IMR-90 (cell line): ENCODE results near the gene CCDC177. TPM values are rescaled to one million over a fixed set of nuclear protein-coding genes. Genes with fewer than 3 reads are reported as not detected.

Source experiments
- ATAC-seq: fragments of 200-7000 bp; cut with Tn5 transposase; 2 replicates; pipeline ENCODE4 v1.9.1; 2020; ENCODE audit warnings: low read depth, mild to moderate bottlenecking, moderate library complexity
- BruUV-seq: library from RNA; stranded (reverse); fragments of 400-500 nt; replicated peaks from 2 replicates; lab custom pipeline; 2021; lab: Mats Ljungman, UMichigan
- CTCF ChIA-PET: fragments of 300-600 bp; formaldehyde crosslinking; extraction: SDS; loops from one replicate; lab custom pipeline; 2021; ENCODE audit warnings: antibody characterized with exemption; lab: Yijun Ruan, JAX
- POLR2A ChIA-PET: fragments of 300-600 bp; sonication (Branson Sonifier 250); formaldehyde crosslinking; loops from one replicate; lab custom pipeline; 2022; ENCODE audit warnings: antibody characterized with exemption; ENCODE audit not compliant: unreplicated experiment; lab: Charles Lee
- DNase-seq: peaks from one replicate; pipeline ENCODE4 v3.0.0; 2013
- H2AFZ ChIP-seq: replicated peaks from 2 replicates; pipeline ENCODE3; 2013; ENCODE audit warnings: low read length, mild to moderate bottlenecking; ENCODE audit not compliant: poor library complexity
- H2AK5ac ChIP-seq: 2 replicates; pipeline ENCODE4 v1.6.1; 2013; ENCODE audit warnings: low read depth, low read length, inconsistent platforms
- H2AK9ac ChIP-seq: replicated peaks from 2 replicates; pipeline ENCODE3; 2013; ENCODE audit warnings: mild to moderate bottlenecking, low read depth, low read length, moderate library complexity; ENCODE audit not compliant: poor library complexity
- H2BK120ac ChIP-seq: 2 replicates; pipeline ENCODE4 v1.6.1; 2013; ENCODE audit warnings: low read depth, low read length, inconsistent platforms
- H2BK15ac ChIP-seq: 3 replicates; pipeline ENCODE4 v1.6.1; 2013; ENCODE audit warnings: low read depth, low read length, inconsistent platforms
- H2BK20ac ChIP-seq: 2 replicates; pipeline ENCODE4 v1.6.1; 2013; ENCODE audit warnings: low read depth, mild to moderate bottlenecking, inconsistent platforms, low read length, moderate library complexity
- H2BK5ac ChIP-seq: 2 replicates; pipeline ENCODE4 v1.6.1; 2013; ENCODE audit warnings: mild to moderate bottlenecking, low read depth, low read length, inconsistent platforms; ENCODE audit not compliant: poor library complexity, severe bottlenecking
- H3K14ac ChIP-seq: replicated peaks from 2 replicates; pipeline ENCODE4 v1.6.1; 2013; ENCODE audit warnings: low read depth, low read length, inconsistent platforms
- H3K18ac ChIP-seq: 2 replicates; pipeline ENCODE4 v1.6.1; 2013; ENCODE audit warnings: low read depth, low read length, control low read depth
- H3K23ac ChIP-seq: 2 replicates; pipeline ENCODE4 v1.6.1; 2013; ENCODE audit warnings: low read depth, low read length, inconsistent platforms
- H3K27ac ChIP-seq: 2 replicates; pipeline ENCODE4 v1.5.1; 2013; ENCODE audit warnings: mild to moderate bottlenecking, control low read depth, low read length; ENCODE audit not compliant: insufficient read depth
- H3K27me3 ChIP-seq: 2 replicates; pipeline ENCODE4 v1.6.1; 2013; ENCODE audit warnings: low read length; ENCODE audit not compliant: control insufficient read depth, insufficient read depth
- H3K36me3 ChIP-seq: 2 replicates; pipeline ENCODE4 v1.6.1; 2013; ENCODE audit warnings: low read length, mixed read lengths; ENCODE audit not compliant: control insufficient read depth, insufficient read depth
- H3K4ac ChIP-seq: 2 replicates; pipeline ENCODE4 v1.6.1; 2013; ENCODE audit warnings: low read depth, low read length, inconsistent platforms
- H3K4me1 ChIP-seq: 2 replicates; pipeline ENCODE4 v1.6.1; 2013; ENCODE audit warnings: low read length, mixed read lengths; ENCODE audit not compliant: control insufficient read depth, insufficient read depth
- H3K4me2 ChIP-seq: 2 replicates; pipeline ENCODE4 v1.6.1; 2013; ENCODE audit warnings: low read depth, mild to moderate bottlenecking, control low read depth, low read length, moderate library complexity
- H3K4me3 ChIP-seq: 2 replicates; pipeline ENCODE4 v1.5.1; 2013; ENCODE audit warnings: low read depth, mild to moderate bottlenecking, control low read depth, low read length, moderate library complexity; ENCODE audit not compliant: insufficient read depth
- H3K56ac ChIP-seq: 2 replicates; pipeline ENCODE4 v1.6.1; 2013; ENCODE audit warnings: low read length, inconsistent platforms; ENCODE audit not compliant: insufficient read depth; ENCODE audit errors: extremely low read depth
- H3K79me1 ChIP-seq, 2 experiments: 2 replicates each; pipeline ENCODE4 v1.6.1; 2013; ENCODE audit warnings: low read length in 2 of 2, inconsistent platforms in 1 of 2, low read depth in 1 of 2
- H3K9ac ChIP-seq: 2 replicates; pipeline ENCODE4 v1.6.1; 2013; ENCODE audit warnings: low read depth, low read length, control low read depth
- H3K9me1 ChIP-seq: 2 replicates; pipeline ENCODE4 v1.6.1; 2013; ENCODE audit warnings: low read length, inconsistent platforms; ENCODE audit not compliant: insufficient read depth
- H3K9me3 ChIP-seq: 2 replicates; pipeline ENCODE4 v1.6.1; 2013; ENCODE audit warnings: low read length; ENCODE audit not compliant: control insufficient read depth, insufficient read depth
- H4K20me1 ChIP-seq: 2 replicates; pipeline ENCODE4 v1.6.1; 2013; ENCODE audit warnings: low read length, inconsistent platforms; ENCODE audit not compliant: insufficient read depth
- H4K5ac ChIP-seq: 2 replicates; pipeline ENCODE4 v1.6.1; 2013; ENCODE audit warnings: mild to moderate bottlenecking, low read depth, low read length, control low read depth
- H4K8ac ChIP-seq, 2 experiments: 2 replicates each; pipeline ENCODE4 v1.6.1; 2013; ENCODE audit warnings: low read depth in 2 of 2, low read length in 2 of 2, control low read depth in 1 of 2, inconsistent platforms in 1 of 2
- H4K91ac ChIP-seq: 2 replicates; pipeline ENCODE4 v1.6.1; 2013; ENCODE audit warnings: low read depth, low read length, inconsistent platforms; ENCODE audit not compliant: insufficient read depth
- BHLHE40 ChIP-seq: fragments of 150-350 bp; IDR thresholded peaks from 2 replicates; pipeline ENCODE4 v1.6.1; 2016; ENCODE audit warnings: mild to moderate bottlenecking, low read depth, low read length
- CEBPB ChIP-seq: IDR thresholded peaks from 2 replicates; pipeline ENCODE4 v1.6.1; 2012; ENCODE audit warnings: low read depth, low read length, improper control_type of control experiment
- CHD1 ChIP-seq: IDR thresholded peaks from 2 replicates; pipeline ENCODE4 v1.6.1; 2012; ENCODE audit warnings: low read depth, low read length, improper control_type of control experiment
- FOS ChIP-seq: fragments of 150-350 bp; IDR thresholded peaks from 2 replicates; pipeline ENCODE4 v1.6.1; 2016; ENCODE audit warnings: low read depth, low read length
- MAFK ChIP-seq: IDR thresholded peaks from 2 replicates; pipeline ENCODE4 v1.6.1; 2012; ENCODE audit warnings: low read depth, low read length, improper control_type of control experiment
- MAZ ChIP-seq: IDR thresholded peaks from 2 replicates; pipeline ENCODE4 v1.6.1; 2012; ENCODE audit warnings: low read depth, mild to moderate bottlenecking, low read length, improper control_type of control experiment, moderate library complexity, borderline replicate concordance
- MXI1 ChIP-seq: IDR thresholded peaks from 2 replicates; pipeline ENCODE4 v1.6.1; 2012; ENCODE audit warnings: low read depth, mild to moderate bottlenecking, low read length, moderate library complexity, borderline replicate concordance
- NFE2L2 ChIP-seq: fragments of 150-350 bp; IDR thresholded peaks from 2 replicates; pipeline ENCODE4 v1.6.1; 2016; ENCODE audit warnings: low read depth, mild to moderate bottlenecking, low read length
- POLR2A ChIP-seq: IDR thresholded peaks from 2 replicates; pipeline ENCODE4 v1.6.1; 2012; ENCODE audit warnings: mild to moderate bottlenecking, low read depth, low read length
- RAD21 ChIP-seq: IDR thresholded peaks from 2 replicates; pipeline ENCODE4 v1.6.1; 2012; ENCODE audit warnings: low read length, improper control_type of control experiment
- RCOR1 ChIP-seq: IDR thresholded peaks from 2 replicates; pipeline ENCODE4 v1.6.1; 2012; ENCODE audit warnings: mild to moderate bottlenecking, low read length, improper control_type of control experiment; ENCODE audit not compliant: insufficient replicate concordance
- RFX5 ChIP-seq: IDR thresholded peaks from 2 replicates; pipeline ENCODE4 v1.8.0; 2012; ENCODE audit warnings: low read depth, mild to moderate bottlenecking, low read length, moderate library complexity
- SMC3 ChIP-seq: fragments of 150-350 bp; IDR thresholded peaks from 2 replicates; pipeline ENCODE4 v1.6.1; 2016; ENCODE audit warnings: low read depth, mild to moderate bottlenecking, antibody characterized with exemption, low read length, moderate library complexity
- WGBS, 2 experiments: methylation state at CpG; one replicate each; pipeline versions ENCODE4 v1.1.5 to v1.1.7; 2013; ENCODE audit warnings: missing lambda C conversion rate in 2 of 2; ENCODE audit not compliant: insufficient read length in 1 of 2; ENCODE audit errors: extremely low coverage in 2 of 2; 5-methylcytosine and 5-hydroxymethylcytosine counted together
- dilution Hi-C: fragments of 300-500 bp; cut with HindIII; formaldehyde crosslinking; loops from one replicate; pipeline ENCODE4 v1.14.3; 2018; ENCODE audit warnings: low sequenced_read_pairs; ENCODE audit not compliant: unreplicated experiment
- in situ Hi-C: fragments of 300-500 bp; cut with MboI; formaldehyde crosslinking; loops from 3 replicates; pipeline ENCODE4 v1.14.3; 2019; ENCODE audit warnings: low sequenced_read_pairs, inconsistent platforms, mixed read lengths
- intact Hi-C: fragments of 100-400 bp; cut with micrococcal nuclease; formaldehyde crosslinking; loops from 2 replicates; pipeline ENCODE4 v1.10.0; 2022
- polyA plus RNA-seq, 3 experiments: library from polyadenylated mRNA; depleted of rRNA; stranded (reverse); fragments of >200 nt; gene quantifications; 2 replicates each; pipeline ENCODE4 v1.2.3, GENCODE V29; 2012; ENCODE audit warnings: low replicate concordance in 1 of 3
- total RNA-seq: library from RNA; depleted of rRNA; stranded (reverse); fragments of >200 nt; gene quantifications from 2 replicates; pipeline ENCODE4 v1.2.3, GENCODE V29; 2012
- TF ChIP-seq, protein P1 (sequence below): fragments of 150-350 bp; IDR thresholded peaks from 2 replicates; pipeline ENCODE4 v1.6.1; 2016; ENCODE audit warnings: low read depth, mild to moderate bottlenecking, low read length, moderate library complexity, borderline replicate concordance
- TF ChIP-seq, protein P2 (sequence below): fragments of 150-350 bp; IDR thresholded peaks from 2 replicates; pipeline ENCODE4 v1.6.1; 2017; ENCODE audit warnings: mild to moderate bottlenecking, antibody characterized with exemption, low read length, low read depth
- TF ChIP-seq, protein P3 (sequence below): conservative IDR thresholded peaks from 2 replicates; pipeline ENCODE4 v1.5.1; 2012; ENCODE audit warnings: mild to moderate bottlenecking, low read depth, low read length, improper control_type of control experiment

CCDC177 gene
- total and polyA plus RNA-seq, 2 of the 4 experiments (the other 2 are of a cell fraction) = not detected

DNA sequence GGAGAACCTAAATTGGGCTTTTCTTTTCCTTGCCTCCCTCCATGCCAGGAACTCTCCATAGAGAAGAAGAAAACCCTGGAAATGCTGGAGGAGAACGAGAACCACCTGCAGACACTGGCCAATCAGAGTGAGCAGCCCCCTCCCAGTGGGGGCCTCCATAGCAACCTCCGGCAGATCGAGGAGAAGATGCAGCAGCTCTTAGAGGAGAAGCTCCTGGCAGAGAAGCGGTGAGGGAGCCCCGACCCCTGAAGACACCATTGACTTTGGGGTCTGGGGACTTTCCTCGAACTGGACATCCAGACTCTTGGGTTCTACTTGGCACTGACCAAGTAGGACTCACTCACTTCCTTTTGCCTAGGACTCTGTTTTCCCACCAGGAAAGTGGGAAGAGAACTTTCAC, 48.8 kb downstream of the CCDC177 start:
- POLR2A ChIA-PET = no interaction called here
- H2BK15ac ChIP-seq = no peak overlapping the region
- H2BK20ac ChIP-seq = no peak overlapping the region
- WGBS, 2 experiments = no CpG with 5 or more reads among the region's 6 CpGs
- no peak overlapping the region for H4K5ac ChIP-seq
- ATAC-seq = no peak
- H3K4me3 ChIP-seq = no peak overlapping the region
- no peak overlapping the region for H2AK5ac ChIP-seq
- H2AFZ ChIP-seq = no peak overlapping the region
- no peak overlapping the region for H3K27ac ChIP-seq
- no TSS peak for BruUV-seq
- H3K36me3 ChIP-seq = no peaks in the 10 kb centered on the region
- no peak for TF ChIP-seq RFX5
- no peak for TF ChIP-seq POLR2A
- TF ChIP-seq CEBPB = no peak
- TF ChIP-seq RAD21 = no peak
- TF ChIP-seq, protein P1, sequence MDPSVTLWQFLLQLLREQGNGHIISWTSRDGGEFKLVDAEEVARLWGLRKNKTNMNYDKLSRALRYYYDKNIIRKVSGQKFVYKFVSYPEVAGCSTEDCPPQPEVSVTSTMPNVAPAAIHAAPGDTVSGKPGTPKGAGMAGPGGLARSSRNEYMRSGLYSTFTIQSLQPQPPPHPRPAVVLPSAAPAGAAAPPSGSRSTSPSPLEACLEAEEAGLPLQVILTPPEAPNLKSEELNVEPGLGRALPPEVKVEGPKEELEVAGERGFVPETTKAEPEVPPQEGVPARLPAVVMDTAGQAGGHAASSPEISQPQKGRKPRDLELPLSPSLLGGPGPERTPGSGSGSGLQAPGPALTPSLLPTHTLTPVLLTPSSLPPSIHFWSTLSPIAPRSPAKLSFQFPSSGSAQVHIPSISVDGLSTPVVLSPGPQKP = no peak
- no peak for TF ChIP-seq MXI1
- no peak for TF ChIP-seq MAZ
- TF ChIP-seq, protein P2, sequence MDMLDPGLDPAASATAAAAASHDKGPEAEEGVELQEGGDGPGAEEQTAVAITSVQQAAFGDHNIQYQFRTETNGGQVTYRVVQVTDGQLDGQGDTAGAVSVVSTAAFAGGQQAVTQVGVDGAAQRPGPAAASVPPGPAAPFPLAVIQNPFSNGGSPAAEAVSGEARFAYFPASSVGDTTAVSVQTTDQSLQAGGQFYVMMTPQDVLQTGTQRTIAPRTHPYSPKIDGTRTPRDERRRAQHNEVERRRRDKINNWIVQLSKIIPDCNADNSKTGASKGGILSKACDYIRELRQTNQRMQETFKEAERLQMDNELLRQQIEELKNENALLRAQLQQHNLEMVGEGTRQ = no peak
- TF ChIP-seq SMC3 = no peak
- no peak for TF ChIP-seq BHLHE40
- TF ChIP-seq RCOR1 = no peak
- no peak for TF ChIP-seq NFE2L2
- TF ChIP-seq CHD1 = no peak
- TF ChIP-seq FOS = no peak
- TF ChIP-seq, protein P3, sequence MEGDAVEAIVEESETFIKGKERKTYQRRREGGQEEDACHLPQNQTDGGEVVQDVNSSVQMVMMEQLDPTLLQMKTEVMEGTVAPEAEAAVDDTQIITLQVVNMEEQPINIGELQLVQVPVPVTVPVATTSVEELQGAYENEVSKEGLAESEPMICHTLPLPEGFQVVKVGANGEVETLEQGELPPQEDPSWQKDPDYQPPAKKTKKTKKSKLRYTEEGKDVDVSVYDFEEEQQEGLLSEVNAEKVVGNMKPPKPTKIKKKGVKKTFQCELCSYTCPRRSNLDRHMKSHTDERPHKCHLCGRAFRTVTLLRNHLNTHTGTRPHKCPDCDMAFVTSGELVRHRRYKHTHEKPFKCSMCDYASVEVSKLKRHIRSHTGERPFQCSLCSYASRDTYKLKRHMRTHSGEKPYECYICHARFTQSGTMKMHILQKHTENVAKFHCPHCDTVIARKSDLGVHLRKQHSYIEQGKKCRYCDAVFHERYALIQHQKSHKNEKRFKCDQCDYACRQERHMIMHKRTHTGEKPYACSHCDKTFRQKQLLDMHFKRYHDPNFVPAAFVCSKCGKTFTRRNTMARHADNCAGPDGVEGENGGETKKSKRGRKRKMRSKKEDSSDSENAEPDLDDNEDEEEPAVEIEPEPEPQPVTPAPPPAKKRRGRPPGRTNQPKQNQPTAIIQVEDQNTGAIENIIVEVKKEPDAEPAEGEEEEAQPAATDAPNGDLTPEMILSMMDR = no peak
- no peak for TF ChIP-seq MAFK
- H4K8ac ChIP-seq = no peak overlapping the region
- no peak overlapping the region for H3K4ac ChIP-seq
- no peak overlapping the region for H3K23ac ChIP-seq
- no peaks in the 10 kb centered on the region; the same call in none of the 2 replicates for H4K20me1 ChIP-seq
- H3K56ac ChIP-seq = no peak overlapping the region
- H2BK120ac ChIP-seq = no peak overlapping the region
- no peaks in the 10 kb centered on the region for H3K9me1 ChIP-seq
- dilution Hi-C loops (no loop called here), in situ Hi-C loops (no loop called here), intact Hi-C loops (no loop called here)
- no peak overlapping the region for H3K18ac ChIP-seq
- no peak overlapping the region for H2BK5ac ChIP-seq
- peaks cover 73% of the 10 kb centered on the region for H3K27me3 ChIP-seq
- no peak overlapping the region for H2AK9ac ChIP-seq
- H3K79me1 ChIP-seq = no peaks in the 10 kb centered on the region
- DNase-seq = no peak
- CTCF ChIA-PET = no interaction called here
- no peak overlapping the region for H3K9ac ChIP-seq
- H3K9me3 ChIP-seq = no peaks in the 10 kb centered on the region
- H4K91ac ChIP-seq = no peak overlapping the region
- no peaks in the 10 kb centered on the region for H3K4me1 ChIP-seq
- H3K4me2 ChIP-seq = no peak overlapping the region
- no peak overlapping the region for H3K14ac ChIP-seq
